ENCODE results near the gene SPACDR.
A peak's percentile ranks its signal among the peaks of the same experiment; 100 is the strongest.

Gene SPACDR

DNA sequence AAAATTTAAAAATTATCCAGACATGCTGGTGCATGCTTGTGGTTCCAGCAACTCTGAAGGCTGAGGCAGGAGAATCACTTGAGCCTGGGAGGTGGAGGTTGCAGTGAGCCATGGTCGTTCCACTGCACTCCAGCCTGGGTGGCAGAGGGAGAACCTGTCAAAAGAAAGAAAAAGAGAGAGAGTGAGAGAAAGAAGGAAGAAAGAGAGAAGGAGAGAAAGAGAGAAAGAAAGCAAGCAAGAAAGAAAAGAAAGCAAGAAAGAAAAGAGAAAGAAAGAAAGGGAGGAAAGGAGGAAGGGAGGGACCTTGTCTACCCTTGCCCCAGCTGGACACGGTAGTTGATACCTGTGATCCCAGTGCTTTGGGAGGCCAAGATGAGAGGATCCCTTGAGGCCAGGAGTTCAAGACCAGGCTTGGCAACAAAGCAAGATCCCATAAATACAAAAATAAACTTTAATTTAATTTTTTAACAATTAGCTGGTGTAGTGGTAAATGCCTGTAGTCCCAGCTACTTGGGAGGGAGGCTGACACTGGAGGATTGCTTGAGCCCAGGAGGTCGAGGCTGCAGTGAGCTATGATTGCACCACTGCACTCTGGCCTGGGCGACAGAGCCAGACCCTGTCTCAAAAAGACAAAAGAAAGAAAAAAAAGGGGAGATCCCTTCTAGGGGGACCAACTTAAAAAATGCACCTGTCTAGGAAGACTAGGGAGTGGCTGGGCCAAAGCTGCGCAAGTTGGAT, 28.8 kb upstream of the SPACDR start:
- Histone ChIP-seq H3K4me3 (ENCODE audit: low read length) (peak overlapping the region; percentile 69; the same call in 1 of the 2 replicates), H3K27ac (ENCODE audit: low read length) (no peak overlapping the region), H3K27me3 (ENCODE audit: insufficient read depth, low read length) (peaks cover 18% of the 10 kb centered on the region), H3K9ac (ENCODE audit: low read depth, low read length) (peak overlapping the region; percentile 21; the same call in 1 of the 2 replicates), H3K4me1 (ENCODE audit: insufficient read depth, low read length) (peaks cover 4% of the 10 kb centered on the region; the same call in 1 of the 2 replicates), H3K9me3 (ENCODE audit: insufficient read depth, low read depth, low read length) (no peaks in the 10 kb centered on the region), H3K36me3 (ENCODE audit: insufficient read depth, low read depth, low read length) (no peaks in the 10 kb centered on the region)

DNA sequence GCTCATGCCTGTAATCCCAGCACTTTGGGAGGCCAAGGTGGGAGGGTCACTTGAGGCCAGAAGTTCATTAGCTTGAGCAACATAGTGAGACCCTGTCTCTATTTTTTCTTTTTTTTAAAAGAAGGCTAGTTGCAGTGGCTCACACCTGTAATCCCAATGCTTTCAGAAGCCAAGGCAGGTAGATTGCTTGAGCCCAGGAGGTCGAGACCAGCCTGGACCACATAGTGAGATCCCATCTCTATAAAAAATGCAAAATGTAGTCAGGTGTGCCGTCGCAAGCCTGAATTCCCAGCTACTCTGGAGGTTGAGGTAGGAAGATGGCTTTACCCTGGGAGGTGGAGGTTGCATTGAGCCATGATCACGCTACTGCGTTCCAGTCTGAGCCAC, 27.1 kb upstream of the SPACDR start:
- Histone ChIP-seq H3K27me3 (ENCODE audit: insufficient read depth, low read length) (peaks cover 18% of the 10 kb centered on the region), H3K9me3 (ENCODE audit: insufficient read depth, low read depth, low read length) (no peaks in the 10 kb centered on the region), H3K27ac (ENCODE audit: low read length) (no peak overlapping the region), H3K4me3 (ENCODE audit: low read length) (no peak overlapping the region), H3K36me3 (ENCODE audit: insufficient read depth, low read depth, low read length) (no peaks in the 10 kb centered on the region), H3K9ac (ENCODE audit: low read depth, low read length) (no peak overlapping the region), H3K4me1 (ENCODE audit: insufficient read depth, low read length) (peaks cover 4% of the 10 kb centered on the region; the same call in 1 of the 2 replicates)

DNA sequence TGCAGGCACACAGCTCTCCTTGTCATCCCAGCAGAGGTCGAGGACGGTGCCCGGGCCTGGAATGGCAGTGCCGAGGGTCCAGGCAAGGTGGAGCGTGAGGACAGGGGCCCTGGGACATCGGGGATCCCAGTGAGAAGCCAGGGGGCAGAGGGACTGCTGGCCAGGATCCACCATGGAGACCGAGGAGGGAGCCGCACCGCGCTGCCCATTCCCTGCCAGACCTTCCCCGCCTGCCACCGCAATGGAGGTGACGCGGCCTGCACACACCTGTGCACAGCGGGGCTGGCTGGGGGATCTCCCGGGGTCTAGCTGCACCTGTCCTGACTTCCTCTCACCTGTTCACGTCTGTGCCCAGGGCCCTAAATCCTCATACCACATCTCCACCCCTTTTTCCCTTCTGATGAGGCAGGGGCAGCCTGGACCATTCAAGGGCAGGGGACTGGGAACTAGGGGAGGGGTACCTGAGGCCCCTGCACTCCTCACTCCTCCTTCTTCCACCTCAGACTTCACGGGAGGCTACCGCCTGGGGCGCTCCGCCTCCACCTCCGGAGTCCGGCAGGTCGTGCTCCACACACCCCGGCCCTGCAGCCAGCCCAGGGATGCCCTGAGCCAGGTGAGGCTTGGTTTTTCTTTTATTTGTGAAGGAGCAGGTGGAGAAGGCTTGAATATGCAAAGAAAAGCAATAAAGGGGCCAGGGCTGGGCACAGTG, 26.6 kb upstream of the SPACDR start:
- Histone ChIP-seq H3K27ac (ENCODE audit: low read length) (peak overlapping the region; percentile 30), H3K4me3 (ENCODE audit: low read length) (peak overlapping the region; percentile 15; the same call in 1 of the 2 replicates), H3K36me3 (ENCODE audit: insufficient read depth, low read depth, low read length) (no peaks in the 10 kb centered on the region), H3K4me1 (ENCODE audit: insufficient read depth, low read length) (peaks cover 4% of the 10 kb centered on the region; the same call in 1 of the 2 replicates), H3K9ac (ENCODE audit: low read depth, low read length) (no peak overlapping the region), H3K9me3 (ENCODE audit: insufficient read depth, low read depth, low read length) (no peaks in the 10 kb centered on the region), H3K27me3 (ENCODE audit: insufficient read depth, low read length) (peaks cover 18% of the 10 kb centered on the region)

DNA sequence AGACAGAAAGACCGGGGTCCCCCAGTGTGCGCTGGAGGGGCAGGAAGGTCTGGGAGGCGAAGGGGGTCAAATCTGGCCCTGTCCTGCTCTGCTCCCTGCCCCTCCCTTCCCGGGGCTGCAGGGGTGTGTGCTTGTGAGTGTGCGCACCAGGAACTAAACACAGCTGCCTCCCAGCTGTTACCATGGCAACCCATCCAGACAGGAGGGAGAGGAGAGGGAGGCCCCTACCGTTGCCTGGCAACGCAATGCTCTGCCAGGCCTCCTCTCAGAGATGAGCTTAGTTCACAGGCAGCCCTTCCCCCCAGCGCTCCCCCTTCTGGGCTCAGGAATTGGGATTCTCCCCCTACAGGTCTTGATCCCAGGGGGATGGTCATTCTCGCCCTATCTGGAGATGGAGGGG, 25.8 kb upstream of the SPACDR start:
- Histone ChIP-seq H3K9ac (ENCODE audit: low read depth, low read length) (no peak overlapping the region), H3K27ac (ENCODE audit: low read length) (peak overlapping the region; percentile 30), H3K36me3 (ENCODE audit: insufficient read depth, low read depth, low read length) (no peaks in the 10 kb centered on the region), H3K4me3 (ENCODE audit: low read length) (peak overlapping the region; percentile 15; the same call in 1 of the 2 replicates), H3K27me3 (ENCODE audit: insufficient read depth, low read length) (peaks cover 18% of the 10 kb centered on the region), H3K4me1 (ENCODE audit: insufficient read depth, low read length) (peaks cover 8% of the 10 kb centered on the region; the same call in 1 of the 2 replicates), H3K9me3 (ENCODE audit: insufficient read depth, low read depth, low read length) (no peaks in the 10 kb centered on the region)

DNA sequence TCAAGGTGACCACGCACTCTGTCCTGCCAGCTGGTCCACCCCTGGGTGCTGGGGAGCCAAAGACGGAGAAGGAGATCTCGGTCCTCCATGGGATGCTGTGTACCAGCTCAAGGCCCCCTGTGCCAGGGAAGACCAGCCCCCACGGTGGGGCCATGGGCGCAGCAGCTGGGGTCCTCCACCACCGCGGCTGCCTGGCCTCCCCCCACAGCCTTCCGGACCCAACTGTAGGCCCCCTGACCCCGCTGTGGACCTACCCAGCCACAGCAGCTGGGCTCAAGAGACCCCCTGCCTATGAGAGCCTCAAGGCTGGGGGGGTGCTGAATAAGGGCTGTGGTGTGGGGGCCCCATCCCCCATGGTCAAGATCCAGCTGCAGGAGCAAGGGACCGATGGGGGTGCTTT, 25.1 kb upstream of the SPACDR start:
- Histone ChIP-seq H3K9me3 (ENCODE audit: insufficient read depth, low read depth, low read length) (no peaks in the 10 kb centered on the region), H3K27ac (ENCODE audit: low read length) (no peak overlapping the region), H3K27me3 (ENCODE audit: insufficient read depth, low read length) (peaks cover 18% of the 10 kb centered on the region), H3K36me3 (ENCODE audit: insufficient read depth, low read depth, low read length) (no peaks in the 10 kb centered on the region), H3K4me3 (ENCODE audit: low read length) (no peak overlapping the region), H3K9ac (ENCODE audit: low read depth, low read length) (no peak overlapping the region), H3K4me1 (ENCODE audit: insufficient read depth, low read length) (peaks cover 12% of the 10 kb centered on the region; the same call in 1 of the 2 replicates)

DNA sequence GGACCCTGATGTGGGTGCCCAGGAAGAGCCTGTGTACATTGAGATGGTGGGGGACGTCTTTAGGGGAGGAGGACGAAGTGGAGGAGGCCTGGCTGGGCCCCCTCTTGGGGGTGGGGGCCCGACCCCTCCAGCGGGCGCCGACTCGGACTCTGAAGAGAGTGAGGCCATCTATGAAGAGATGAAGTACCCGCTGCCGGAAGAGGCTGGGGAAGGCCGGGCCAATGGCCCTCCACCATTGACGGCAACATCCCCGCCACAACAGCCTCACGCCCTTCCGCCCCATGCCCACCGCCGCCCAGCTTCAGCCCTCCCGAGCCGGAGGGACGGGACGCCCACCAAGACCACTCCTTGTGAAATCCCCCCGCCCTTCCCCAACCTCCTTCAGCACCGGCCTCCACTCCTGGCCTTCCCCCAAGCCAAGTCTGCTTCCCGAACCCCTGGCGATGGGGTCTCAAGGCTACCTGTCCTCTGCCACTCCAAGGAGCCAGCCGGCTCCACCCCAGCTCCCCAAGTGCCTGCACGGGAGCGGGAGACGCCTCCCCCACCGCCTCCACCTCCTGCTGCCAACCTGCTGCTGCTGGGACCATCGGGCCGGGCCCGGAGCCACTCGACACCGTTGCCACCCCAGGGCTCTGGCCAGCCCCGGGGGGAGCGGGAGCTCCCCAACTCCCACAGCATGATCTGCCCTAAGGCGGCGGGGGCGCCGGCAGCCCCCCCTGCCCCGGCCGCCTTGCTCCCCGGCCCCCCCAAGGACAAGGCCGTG, 24.5 kb upstream of the SPACDR start:
- Histone ChIP-seq H3K4me1 (ENCODE audit: insufficient read depth, low read length) (peaks cover 12% of the 10 kb centered on the region; the same call in 1 of the 2 replicates), H3K27me3 (ENCODE audit: insufficient read depth, low read length) (peaks cover 14% of the 10 kb centered on the region), H3K9ac (ENCODE audit: low read depth, low read length) (no peak overlapping the region), H3K9me3 (ENCODE audit: insufficient read depth, low read depth, low read length) (no peaks in the 10 kb centered on the region), H3K4me3 (ENCODE audit: low read length) (no peak overlapping the region), H3K36me3 (ENCODE audit: insufficient read depth, low read depth, low read length) (no peaks in the 10 kb centered on the region), H3K27ac (ENCODE audit: low read length) (no peak overlapping the region)

DNA sequence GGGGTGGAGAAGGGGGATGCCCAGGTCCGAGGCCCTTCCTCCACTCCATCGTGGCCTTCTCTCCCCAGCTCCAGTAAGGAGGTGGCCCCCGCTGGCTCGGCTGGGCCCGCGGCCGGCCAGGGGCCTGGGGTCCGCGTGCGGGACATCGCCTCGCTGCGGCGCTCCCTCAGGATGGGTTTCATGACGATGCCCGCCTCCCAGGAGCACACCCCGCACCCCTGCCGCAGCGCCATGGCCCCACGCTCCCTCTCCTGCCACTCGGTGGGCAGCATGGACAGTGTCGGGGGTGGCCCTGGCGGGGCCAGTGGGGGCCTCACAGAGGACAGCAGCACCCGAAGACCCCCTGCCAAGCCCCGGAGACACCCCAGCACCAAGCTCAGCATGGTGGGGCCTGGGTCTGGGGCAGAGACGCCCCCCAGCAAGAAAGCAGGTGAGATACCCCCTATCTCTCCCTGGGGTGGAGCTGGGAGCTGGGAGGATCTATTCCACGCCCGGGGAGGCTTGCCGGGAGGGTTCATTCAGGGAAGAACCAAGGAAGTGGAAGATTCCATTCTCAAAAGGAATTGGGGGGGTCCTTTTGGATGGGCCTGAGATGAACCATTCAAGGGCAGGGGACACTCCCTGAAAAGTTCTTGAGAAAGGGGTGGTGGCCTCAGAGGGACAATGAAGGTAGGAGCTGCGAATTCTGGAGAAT, 22.8 kb upstream of the SPACDR start:
- H3K27ac ChIP-seq (ENCODE audit: low read length) = peak overlapping the region; percentile 57
- H3K27me3 ChIP-seq (ENCODE audit: insufficient read depth, low read length) = peaks cover 4% of the 10 kb centered on the region; the same call in 1 of the 2 replicates
- H3K9me3 ChIP-seq (ENCODE audit: insufficient read depth, low read depth, low read length) = no peaks in the 10 kb centered on the region
- no peak overlapping the region for H3K9ac ChIP-seq (ENCODE audit: low read depth, low read length)
- H3K4me3 ChIP-seq (ENCODE audit: low read length) = no peak overlapping the region
- H3K4me1 ChIP-seq (ENCODE audit: insufficient read depth, low read length) = peaks cover 12% of the 10 kb centered on the region; the same call in 1 of the 2 replicates
- no peaks in the 10 kb centered on the region for H3K36me3 ChIP-seq (ENCODE audit: insufficient read depth, low read depth, low read length)

DNA sequence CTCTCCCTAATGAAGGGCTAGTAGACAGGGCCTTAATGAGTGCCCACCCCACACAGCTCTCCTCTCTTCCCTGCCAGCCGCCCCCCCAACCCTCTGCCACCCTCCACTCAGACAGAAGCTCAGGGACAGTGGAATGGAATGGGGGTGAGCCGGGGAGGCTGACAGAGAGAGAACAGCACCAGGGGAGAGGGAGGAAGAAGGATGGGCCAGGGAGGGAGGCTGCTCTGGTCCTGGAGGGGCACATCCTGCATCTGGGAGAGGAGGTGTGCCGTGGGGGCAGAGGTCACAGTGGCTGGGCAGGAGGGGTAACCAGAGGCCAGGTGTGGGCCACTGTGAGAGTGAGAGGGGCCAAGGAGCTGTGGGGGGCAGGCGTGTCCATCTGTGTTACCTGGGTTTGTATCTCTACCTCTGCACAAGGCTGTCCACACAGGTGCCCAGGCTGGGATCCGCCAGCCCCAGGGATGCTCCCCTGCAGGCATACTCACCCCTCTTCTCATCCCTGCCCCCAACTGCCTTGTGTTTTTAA, 22.1 kb upstream of the SPACDR start:
- H3K9ac ChIP-seq (ENCODE audit: low read depth, low read length) = no peak overlapping the region
- H3K4me1 ChIP-seq (ENCODE audit: insufficient read depth, low read length) = peaks cover 12% of the 10 kb centered on the region; the same call in 1 of the 2 replicates
- no peak overlapping the region for H3K4me3 ChIP-seq (ENCODE audit: low read length)
- H3K9me3 ChIP-seq (ENCODE audit: insufficient read depth, low read depth, low read length) = no peaks in the 10 kb centered on the region
- peaks cover 4% of the 10 kb centered on the region; the same call in 1 of the 2 replicates for H3K27me3 ChIP-seq (ENCODE audit: insufficient read depth, low read length)
- H3K36me3 ChIP-seq (ENCODE audit: insufficient read depth, low read depth, low read length) = no peaks in the 10 kb centered on the region
- no peak overlapping the region for H3K27ac ChIP-seq (ENCODE audit: low read length)

DNA sequence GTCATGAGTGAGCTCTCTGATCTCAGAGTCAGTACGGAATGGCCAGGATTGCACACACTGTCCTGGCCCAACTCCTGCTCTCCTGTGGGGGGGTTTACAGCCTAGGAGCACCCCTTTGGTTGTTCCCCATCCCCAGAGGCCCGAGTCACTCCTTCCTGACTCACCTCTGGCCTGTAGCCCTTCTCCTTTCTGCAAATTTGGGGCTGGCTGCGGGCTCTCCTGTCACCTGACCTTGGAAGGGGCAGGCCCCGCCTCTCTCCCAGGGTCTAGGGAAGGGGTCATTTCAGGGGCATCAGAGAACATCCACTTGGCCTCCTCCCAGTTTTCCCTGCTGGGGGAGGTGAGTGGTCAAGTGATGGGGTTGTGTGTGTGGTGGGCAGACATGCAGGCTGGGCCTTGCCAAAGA, 21.4 kb upstream of the SPACDR start:
- H3K4me3 ChIP-seq (ENCODE audit: low read length) = no peak overlapping the region
- no peak overlapping the region for H3K27ac ChIP-seq (ENCODE audit: low read length)
- H3K36me3 ChIP-seq (ENCODE audit: insufficient read depth, low read depth, low read length) = no peaks in the 10 kb centered on the region
- peaks cover 4% of the 10 kb centered on the region; the same call in 1 of the 2 replicates for H3K27me3 ChIP-seq (ENCODE audit: insufficient read depth, low read length)
- no peak overlapping the region for H3K9ac ChIP-seq (ENCODE audit: low read depth, low read length)
- H3K9me3 ChIP-seq (ENCODE audit: insufficient read depth, low read depth, low read length) = no peaks in the 10 kb centered on the region
- H3K4me1 ChIP-seq (ENCODE audit: insufficient read depth, low read length) = peaks cover 12% of the 10 kb centered on the region; the same call in 1 of the 2 replicates

DNA sequence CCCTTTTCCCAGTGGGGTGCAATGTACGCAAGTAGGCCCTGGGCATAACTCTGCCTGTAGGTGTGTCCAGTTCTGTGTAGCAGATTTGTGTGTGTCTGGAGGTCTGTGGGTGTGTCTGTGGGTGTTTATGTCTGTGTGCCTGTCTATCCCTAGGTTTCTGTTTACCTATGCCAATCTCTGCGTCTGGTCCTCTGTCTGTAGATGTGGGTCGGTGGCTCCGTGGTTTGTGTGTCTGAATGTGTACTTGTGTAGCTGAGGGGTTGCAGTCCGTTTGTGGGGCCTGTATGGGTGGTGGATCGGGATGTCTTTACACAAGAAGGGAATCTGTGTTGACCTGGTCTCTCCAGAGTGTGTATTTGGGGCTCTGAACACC, 20.6 kb upstream of the SPACDR start:
- H3K36me3 ChIP-seq (ENCODE audit: insufficient read depth, low read depth, low read length) = no peaks in the 10 kb centered on the region
- H3K9ac ChIP-seq (ENCODE audit: low read depth, low read length) = 0 out of 2 replicates have a peak overlapping the region, but pooled peaks have one; percentile 30
- peaks cover 8% of the 10 kb centered on the region; the same call in 1 of the 2 replicates for H3K4me1 ChIP-seq (ENCODE audit: insufficient read depth, low read length)
- no peaks in the 10 kb centered on the region for H3K9me3 ChIP-seq (ENCODE audit: insufficient read depth, low read depth, low read length)
- no peak overlapping the region for H3K27ac ChIP-seq (ENCODE audit: low read length)
- peak overlapping the region; percentile 72; the same call in 1 of the 2 replicates for H3K4me3 ChIP-seq (ENCODE audit: low read length)
- peaks cover 4% of the 10 kb centered on the region; the same call in 1 of the 2 replicates for H3K27me3 ChIP-seq (ENCODE audit: insufficient read depth, low read length)

Data from iPS-20b (cell line).